ENCODE data around the gene PLS3.
"Not testable (repeated sequence)": the region's sequence is repeated elsewhere in the genome, so short reads cannot be mapped to it uniquely, and the experiment has no call there.

Gene PLS3

GRCh38 chrX:115560978-115561604, at the start of gene PLS3:
Gene PLS3 (plus strand): TSS chrX:115561174. CDS start chrX:115610251, 49,077 bp downstream.
- no peak for DNase-seq (ENCODE audit: low spot score)

- DNase-seq (ENCODE audit: low spot score): no peak
These were observed 42.9 kb upstream of the PLS3 start for GRCh38 chrX:115518113-115518512.

GRCh38 chrX:115521741-115522140, 39.2 kb upstream of the PLS3 start:
- DNase-seq (ENCODE audit: low spot score): no peak

- DNase-seq (ENCODE audit: low spot score): no peak
These were observed 38.0 kb upstream of the PLS3 start for GRCh38 chrX:115522952-115523351.

GRCh38 chrX:115525486-115525885, 35.5 kb upstream of the PLS3 start:
- no peak for DNase-seq (ENCODE audit: low spot score)

GRCh38 chrX:115531818-115532403, 29.1 kb upstream of the PLS3 start:
- DNase-seq (ENCODE audit: low spot score): no peak

GRCh38 chrX:115533485-115533884, 27.5 kb upstream of the PLS3 start:
- no peak for DNase-seq (ENCODE audit: low spot score)

GRCh38 chrX:115534383-115534782, 26.6 kb upstream of the PLS3 start:
- DNase-seq (ENCODE audit: low spot score): no peak

- DNase-seq (ENCODE audit: low spot score): no peak
These were observed 25.6 kb upstream of the PLS3 start for GRCh38 chrX:115535421-115535820.

- DNase-seq (ENCODE audit: low spot score): no peak
These were observed 25.1 kb upstream of the PLS3 start for GRCh38 chrX:115535844-115536243.

GRCh38 chrX:115539841-115540240, 21.1 kb upstream of the PLS3 start:
- no peak for DNase-seq (ENCODE audit: low spot score)

GRCh38 chrX:115541045-115541444, 19.9 kb upstream of the PLS3 start:
- DNase-seq (ENCODE audit: low spot score): not testable (repeated sequence)

GRCh38 chrX:115547448-115547847, 13.5 kb upstream of the PLS3 start:
- DNase-seq (ENCODE audit: low spot score): no peak

- DNase-seq (ENCODE audit: low spot score): no peak
These were observed 12.0 kb upstream of the PLS3 start for GRCh38 chrX:115549008-115549407.

GRCh38 chrX:115553171-115553570, 7.8 kb upstream of the PLS3 start:
- no peak for DNase-seq (ENCODE audit: low spot score)

- no peak for DNase-seq (ENCODE audit: low spot score)
These were observed 1.3 kb upstream of the PLS3 start for GRCh38 chrX:115559672-115560071.

GRCh38 chrX:115560211-115560977, 580 bp upstream of the PLS3 start:
- DNase-seq (ENCODE audit: low spot score): no peak

GRCh38 chrX:115561605-115562479, 868 bp downstream of the PLS3 start:
- no peak for DNase-seq (ENCODE audit: low spot score)

GRCh38 chrX:115562480-115562847, 1.5 kb downstream of the PLS3 start:
- no peak for DNase-seq (ENCODE audit: low spot score)

- no peak for DNase-seq (ENCODE audit: low spot score)
These were observed 2.7 kb downstream of the PLS3 start for GRCh38 chrX:115563633-115564162.

- DNase-seq (ENCODE audit: low spot score): no peak
These were observed 3.3 kb downstream of the PLS3 start for GRCh38 chrX:115564243-115564642.

GRCh38 chrX:115565888-115566287, 4.9 kb downstream of the PLS3 start:
- DNase-seq (ENCODE audit: low spot score): no peak

Data from hematopoietic multipotent progenitor cell treated with erythropoietin and hydrocortisone succinate and interleukin-3 and kit ligand, for 17 days (in vitro differentiated cells).